ENCODE data around the gene NXT2.
"Not testable (repeated sequence)": the region's sequence is repeated elsewhere in the genome, so short reads cannot be mapped to it uniquely, and the experiment has no call there.

NXT2 gene

GRCh38 chrX:109536439-109537323, at the start of gene NXT2:
NXT2 (plus strand) TSS chrX:109536844; CDS start chrX:109537007, 163 bp downstream.
- peaks cover 4% of the 10 kb centered on the region for H3K36me3 Mint-ChIP-seq (ENCODE audit: low read depth)
- H3K4me1 Mint-ChIP-seq (ENCODE audit: low read depth): peaks cover 19% of the 10 kb centered on the region
- DNase-seq: peak; percentile 86
- peaks cover 30% of the 10 kb centered on the region for H3K27me3 Mint-ChIP-seq
- H3K27ac Mint-ChIP-seq: peak within 1 kb of the TSS; percentile 100
- H3K9me3 Mint-ChIP-seq: peaks cover 3% of the 10 kb centered on the region
- H3K4me3 Mint-ChIP-seq: peak within 1 kb of the TSS; percentile 93

GRCh38 chrX:109487640-109488039, 49.0 kb upstream of the NXT2 start:
- no peak for DNase-seq
- Mint-ChIP-seq H3K4me3 (no peak overlapping the region), H3K9me3 (no peaks in the 10 kb centered on the region), H3K27ac (no peak overlapping the region), H3K36me3 (ENCODE audit: low read depth) (no peaks in the 10 kb centered on the region), H3K4me1 (ENCODE audit: low read depth) (no peaks in the 10 kb centered on the region), H3K27me3 (peaks cover 37% of the 10 kb centered on the region)

- no peaks in the 10 kb centered on the region for H3K9me3 Mint-ChIP-seq
- no peaks in the 10 kb centered on the region for H3K36me3 Mint-ChIP-seq (ENCODE audit: low read depth)
- H3K27ac Mint-ChIP-seq: no peak overlapping the region
- peaks cover 38% of the 10 kb centered on the region for H3K27me3 Mint-ChIP-seq
- H3K4me1 Mint-ChIP-seq (ENCODE audit: low read depth): no peaks in the 10 kb centered on the region
- no peak for DNase-seq
- no peak overlapping the region for H3K4me3 Mint-ChIP-seq
Measured at GRCh38 chrX:109489174-109489573, 47.5 kb upstream of the NXT2 start.

GRCh38 chrX:109498434-109498833, 38.2 kb upstream of the NXT2 start:
- H3K36me3 Mint-ChIP-seq (ENCODE audit: low read depth): no peaks in the 10 kb centered on the region
- no peaks in the 10 kb centered on the region for H3K9me3 Mint-ChIP-seq
- peaks cover 63% of the 10 kb centered on the region for H3K27me3 Mint-ChIP-seq
- DNase-seq: no peak
- H3K4me3 Mint-ChIP-seq: no peak overlapping the region
- no peak overlapping the region for H3K27ac Mint-ChIP-seq
- H3K4me1 Mint-ChIP-seq (ENCODE audit: low read depth): no peaks in the 10 kb centered on the region

- no peak overlapping the region for H3K4me3 Mint-ChIP-seq
- no peak overlapping the region for H3K27ac Mint-ChIP-seq
- no peaks in the 10 kb centered on the region for H3K9me3 Mint-ChIP-seq
- peaks cover 70% of the 10 kb centered on the region for H3K27me3 Mint-ChIP-seq
- no peak for DNase-seq
- H3K4me1 Mint-ChIP-seq (ENCODE audit: low read depth): no peaks in the 10 kb centered on the region
- H3K36me3 Mint-ChIP-seq (ENCODE audit: low read depth): no peaks in the 10 kb centered on the region
Measured at GRCh38 chrX:109501176-109501575, 35.5 kb upstream of the NXT2 start.

- H3K36me3 Mint-ChIP-seq (ENCODE audit: low read depth): no peaks in the 10 kb centered on the region
- H3K27ac Mint-ChIP-seq: no peak overlapping the region
- H3K4me1 Mint-ChIP-seq (ENCODE audit: low read depth): no peaks in the 10 kb centered on the region
- no peak overlapping the region for H3K4me3 Mint-ChIP-seq
- H3K27me3 Mint-ChIP-seq: peaks cover 66% of the 10 kb centered on the region
- no peaks in the 10 kb centered on the region for H3K9me3 Mint-ChIP-seq
- no peak for DNase-seq
Measured at GRCh38 chrX:109508915-109509314, 27.7 kb upstream of the NXT2 start.

- no peaks in the 10 kb centered on the region for H3K36me3 Mint-ChIP-seq (ENCODE audit: low read depth)
- H3K9me3 Mint-ChIP-seq: no peaks in the 10 kb centered on the region
- H3K4me1 Mint-ChIP-seq (ENCODE audit: low read depth): no peaks in the 10 kb centered on the region
- H3K27ac Mint-ChIP-seq: no peak overlapping the region
- H3K27me3 Mint-ChIP-seq: peaks cover 66% of the 10 kb centered on the region
- no peak for DNase-seq
- H3K4me3 Mint-ChIP-seq: no peak overlapping the region
Measured at GRCh38 chrX:109511113-109511512, 25.5 kb upstream of the NXT2 start.

GRCh38 chrX:109519001-109519400, 17.6 kb upstream of the NXT2 start:
- Mint-ChIP-seq H3K27me3 (peaks cover 57% of the 10 kb centered on the region), H3K9me3 (no peaks in the 10 kb centered on the region), H3K4me3 (no peak overlapping the region), H3K36me3 (ENCODE audit: low read depth) (no peaks in the 10 kb centered on the region), H3K27ac (no peak overlapping the region), H3K4me1 (ENCODE audit: low read depth) (no peaks in the 10 kb centered on the region)
- no peak for DNase-seq

- Mint-ChIP-seq H3K4me3 (no peak overlapping the region), H3K9me3 (peaks cover 3% of the 10 kb centered on the region), H3K36me3 (ENCODE audit: low read depth) (peaks cover 4% of the 10 kb centered on the region), H3K4me1 (ENCODE audit: low read depth) (peaks cover 19% of the 10 kb centered on the region), H3K27ac (no peak overlapping the region), H3K27me3 (peaks cover 46% of the 10 kb centered on the region)
- no peak for DNase-seq
Measured at GRCh38 chrX:109533005-109533404, 3.6 kb upstream of the NXT2 start.

GRCh38 chrX:109533631-109534030, 3.0 kb upstream of the NXT2 start:
- Mint-ChIP-seq H3K4me3 (no peak overlapping the region), H3K36me3 (ENCODE audit: low read depth) (peaks cover 4% of the 10 kb centered on the region), H3K27ac (no peak overlapping the region), H3K4me1 (ENCODE audit: low read depth) (peaks cover 19% of the 10 kb centered on the region), H3K27me3 (peaks cover 44% of the 10 kb centered on the region), H3K9me3 (peaks cover 3% of the 10 kb centered on the region)
- no peak for DNase-seq

GRCh38 chrX:109534933-109535332, 1.7 kb upstream of the NXT2 start:
- Mint-ChIP-seq H3K27me3 (peaks cover 39% of the 10 kb centered on the region), H3K9me3 (peaks cover 3% of the 10 kb centered on the region), H3K27ac (no peak overlapping the region), H3K4me3 (no peak overlapping the region), H3K4me1 (ENCODE audit: low read depth) (peaks cover 19% of the 10 kb centered on the region), H3K36me3 (ENCODE audit: low read depth) (peaks cover 4% of the 10 kb centered on the region)
- DNase-seq: no peak

- no peak overlapping the region for H3K4me3 Mint-ChIP-seq
- peaks cover 34% of the 10 kb centered on the region for H3K27me3 Mint-ChIP-seq
- peaks cover 3% of the 10 kb centered on the region for H3K9me3 Mint-ChIP-seq
- no peak for DNase-seq
- peaks cover 19% of the 10 kb centered on the region for H3K4me1 Mint-ChIP-seq (ENCODE audit: low read depth)
- H3K36me3 Mint-ChIP-seq (ENCODE audit: low read depth): peaks cover 4% of the 10 kb centered on the region
- H3K27ac Mint-ChIP-seq: no peak overlapping the region
Measured at GRCh38 chrX:109535578-109535977, 1.1 kb upstream of the NXT2 start.

- Mint-ChIP-seq H3K27ac (peak overlapping the region; percentile 100), H3K4me3 (peak overlapping the region; percentile 93), H3K27me3 (peaks cover 27% of the 10 kb centered on the region), H3K36me3 (ENCODE audit: low read depth) (peaks cover 4% of the 10 kb centered on the region), H3K4me1 (ENCODE audit: low read depth) (peaks cover 19% of the 10 kb centered on the region), H3K9me3 (peaks cover 3% of the 10 kb centered on the region)
- no peak for DNase-seq
Measured at GRCh38 chrX:109537324-109537665, 651 bp downstream of the NXT2 start.

- DNase-seq, H3K4me3 Mint-ChIP-seq, H3K27ac Mint-ChIP-seq, H3K9me3 Mint-ChIP-seq: not testable (repeated sequence)
- peaks cover 11% of the 10 kb centered on the region for H3K36me3 Mint-ChIP-seq (ENCODE audit: low read depth)
- peaks cover 12% of the 10 kb centered on the region for H3K4me1 Mint-ChIP-seq (ENCODE audit: low read depth)
- H3K27me3 Mint-ChIP-seq: peaks cover 19% of the 10 kb centered on the region
Measured at GRCh38 chrX:109539007-109539406, 2.4 kb downstream of the NXT2 start.

- Mint-ChIP-seq H3K9me3 (no peaks in the 10 kb centered on the region), H3K4me3 (no peak overlapping the region), H3K27me3 (peaks cover 58% of the 10 kb centered on the region), H3K36me3 (ENCODE audit: low read depth) (no peaks in the 10 kb centered on the region), H3K4me1 (ENCODE audit: low read depth) (no peaks in the 10 kb centered on the region), H3K27ac (no peak overlapping the region)
- no peak for DNase-seq
Measured at GRCh38 chrX:109553862-109554261, 17.2 kb downstream of the NXT2 start.
